Keratinocyte (primary cell): ENCODE results near the gene KLRK1. TPM values are rescaled to one million over a fixed set of nuclear protein-coding genes. Genes with fewer than 3 reads are reported as not detected.
"Not testable (repeated sequence)": the region's sequence is repeated elsewhere in the genome, so short reads cannot be mapped to it uniquely, and the experiment has no call there.

Source experiments
- DNase-seq: peaks from one replicate; pipeline ENCODE4 v3.0.0-alpha.2; 2011; ENCODE audit warnings: low read depth, missing footprints, low spot score
- FAIRE-seq: peaks from 2 replicates; lab custom pipeline; 2011; peaks lifted over from hg19 to GRCh38; lab: Jason Lieb, UNC
- H2AFZ ChIP-seq: 2 replicates; pipeline ENCODE4 v1.6.0; 2012; ENCODE audit warnings: low read length, control low read depth, inconsistent platforms; ENCODE audit not compliant: control insufficient read depth
- H3K27ac ChIP-seq: 2 replicates; pipeline ENCODE4 v1.5.1; 2011; ENCODE audit warnings: low read length; ENCODE audit not compliant: control insufficient read depth, insufficient read depth
- H3K27me3 ChIP-seq: 3 replicates; pipeline ENCODE4 v1.6.0; 2011; ENCODE audit warnings: low read length; ENCODE audit not compliant: control insufficient read depth, insufficient read depth; ENCODE audit errors: extremely low read depth
- H3K36me3 ChIP-seq, 2 experiments: 2 replicates in 1 of 2; 3 replicates in 1 of 2; pipeline ENCODE4 v1.5.1; 2011; ENCODE audit warnings: low read length in 2 of 2, mild to moderate bottlenecking in 1 of 2; ENCODE audit not compliant: control insufficient read depth in 2 of 2, insufficient read depth in 2 of 2; ENCODE audit errors: extremely low read depth in 1 of 2
- H3K4me1 ChIP-seq: 3 replicates; pipeline ENCODE4 v1.5.1; 2011; ENCODE audit warnings: low read length; ENCODE audit not compliant: control insufficient read depth, insufficient read depth; ENCODE audit errors: extremely low read depth
- H3K4me2 ChIP-seq: 3 replicates; pipeline ENCODE4 v1.6.0; 2011; ENCODE audit warnings: low read depth, low read length; ENCODE audit not compliant: control insufficient read depth, insufficient read depth; ENCODE audit errors: extremely low read depth
- H3K4me3 ChIP-seq, 3 experiments: fragments of 200-600 bp in 1 of 3; sonication (generic) in 1 of 3; 2 replicates in 2 of 3; 3 replicates in 1 of 3; pipeline ENCODE4 v1.5.1; 2011 to 2016; ENCODE audit warnings: low read length in 3 of 3, mild to moderate bottlenecking in 3 of 3, control low read depth in 2 of 3, inconsistent platforms in 1 of 3, low read depth in 1 of 3, mixed read lengths in 1 of 3, mixed run types in 1 of 3, moderate library complexity in 1 of 3; ENCODE audit not compliant: control insufficient read depth in 2 of 3, insufficient read depth in 2 of 3; ENCODE audit errors: extremely low read depth in 1 of 3
- H3K79me2 ChIP-seq: 2 replicates; pipeline ENCODE4 v1.6.0; 2012; ENCODE audit warnings: low read length; ENCODE audit not compliant: control insufficient read depth, insufficient read depth
- H3K9ac ChIP-seq: 3 replicates; pipeline ENCODE4 v1.6.0; 2011; ENCODE audit warnings: low read length; ENCODE audit not compliant: control insufficient read depth, insufficient read depth; ENCODE audit errors: extremely low read depth
- H3K9me1 ChIP-seq: 3 replicates; pipeline ENCODE4 v1.6.0; 2011; ENCODE audit warnings: low read length; ENCODE audit not compliant: control insufficient read depth, insufficient read depth; ENCODE audit errors: extremely low read depth
- H3K9me3 ChIP-seq: 2 replicates; pipeline ENCODE4 v1.5.1; 2012; ENCODE audit warnings: low read depth, low read length; ENCODE audit not compliant: control insufficient read depth
- H4K20me1 ChIP-seq: 3 replicates; pipeline ENCODE4 v1.6.0; 2011; ENCODE audit warnings: low read length; ENCODE audit not compliant: control insufficient read depth, insufficient read depth; ENCODE audit errors: extremely low read depth
- CTCF ChIP-seq, 3 experiments: IDR thresholded peaks in 1 of 3; conservative IDR thresholded peaks in 1 of 3; optimal IDR thresholded peaks in 1 of 3; 2 replicates in 2 of 3; 3 replicates in 1 of 3; pipeline versions ENCODE3 to v1.5.1; 2011; ENCODE audit warnings: low read length in 3 of 3, mild to moderate bottlenecking in 3 of 3, moderate library complexity in 2 of 3, control low read depth in 1 of 3, inconsistent platforms in 1 of 3; ENCODE audit not compliant: insufficient read depth in 2 of 3; ENCODE audit errors: extremely low read depth in 1 of 3
- EZH2 ChIP-seq: IDR thresholded peaks from one replicate; pipeline ENCODE4 v1.6.1; 2012; ENCODE audit warnings: inconsistent platforms, mild to moderate bottlenecking, low read length, moderate library complexity
- dilution Hi-C: fragments of 300-500 bp; cut with MboI; formaldehyde crosslinking; loops from one replicate; pipeline ENCODE4 v1.7.0; 2020; ENCODE audit warnings: low sequenced_read_pairs; ENCODE audit not compliant: extremely low pct_ligation_motif_present
- polyA minus RNA-seq, 3 experiments: library from RNA; depleted of rRNA, polyadenylated mRNA; stranded (reverse); fragments of >200 nt; gene quantifications; 1 replicate in 1 of 3; 2 replicates in 1 of 3; 3 replicates in 1 of 3; pipeline ENCODE4 v1.2.3, GENCODE V29; 2011
- polyA plus RNA-seq, 5 experiments: library from polyadenylated mRNA; depleted of rRNA in 3 of 5; stranded (reverse) in 3 of 5; stranded (forward) in 1 of 5; unstranded in 1 of 5; fragments of >200 nt; gene quantifications; 1 replicate in 1 of 5; 2 replicates in 3 of 5; 3 replicates in 1 of 5; pipeline versions ENCODE4 v1.2.1 to v1.2.3, GENCODE V29; 2011 to 2012; ENCODE audit warnings: missing spikeins in 2 of 5, low read depth in 1 of 5, low replicate concordance in 1 of 5

Gene KLRK1
- not detected in 3 replicates for polyA plus RNA-seq
- not detected for polyA plus RNA-seq (2011; ENCODE audit: low read depth)
- polyA plus RNA-seq (2011; cell fraction: cytosol; rRNA removed), result not detected in 2 replicates
- not detected in 2 replicates for polyA plus RNA-seq (2011; cell fraction: nucleus; rRNA removed)
- 0.14 and 0.20 TPM in 2 replicates for polyA plus RNA-seq (2012; ENCODE audit: low replicate concordance)
- not detected in 3 replicates for polyA minus RNA-seq
- not detected for polyA minus RNA-seq (2011; cell fraction: cytosol; rRNA and poly(A)+ RNA removed)
- not detected in 2 replicates for polyA minus RNA-seq (2011; cell fraction: nucleus; rRNA and poly(A)+ RNA removed)

GRCh38 chr12:10389904-10390303 lies at the start of gene KLRK1:
TSS of gene KLRK1 (minus strand) at chr12:10390041. CDS start at chr12:10388810, 1,231 bp downstream.
- Histone ChIP-seq H4K20me1 (no peaks in the 10 kb centered on the region), H3K36me3 (no peaks in the 10 kb centered on the region), H3K27ac (no peak within 1 kb of the TSS), H3K9me1 (no peaks in the 10 kb centered on the region), H3K4me1 (peaks cover 35% of the 10 kb centered on the region), H3K79me2 (no peaks in the 10 kb centered on the region), H3K4me3 (no peak within 1 kb of the TSS), H3K4me2 (no peak within 1 kb of the TSS), H3K9me3 (no peaks in the 10 kb centered on the region), H3K9ac (no peak within 1 kb of the TSS), H2AFZ (no peak within 1 kb of the TSS), H3K27me3 (no peaks in the 10 kb centered on the region)
- TF ChIP-seq CTCF (optimal IDR thresholded peaks at IDR 0.05 in 1 of 3, IDR thresholded peaks at IDR 0.05 in 1 of 3, conservative IDR thresholded peaks at IDR 0.05 in 1 of 3; ENCODE audit: extremely low read depth in 1 of 3, insufficient read depth in 2 of 3, low read length in 3 of 3) (no peak), EZH2 (no peak)
- DNase-seq (no peak), FAIRE-seq (no peak)
- dilution Hi-C loops, result no loop called here

DNA sequence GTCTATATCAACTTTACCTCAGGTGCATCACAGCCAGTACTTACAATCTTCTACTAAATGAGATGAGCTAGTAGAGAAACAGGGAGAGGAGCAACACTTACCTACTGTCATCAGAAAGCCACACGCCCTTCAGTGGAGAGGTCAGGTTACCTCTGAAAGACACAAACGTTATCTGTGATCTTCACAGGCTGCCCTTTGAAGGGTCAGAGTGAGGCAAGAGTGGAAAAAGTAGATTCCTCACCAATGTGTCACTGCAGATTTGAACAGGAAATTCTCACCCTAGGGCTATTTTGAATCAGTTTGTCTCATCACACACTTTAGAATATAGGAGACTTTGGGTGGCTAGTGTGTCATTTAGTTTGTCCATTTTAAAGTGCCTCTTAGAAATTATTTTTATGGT lies 47.8 kb upstream of the KLRK1 start:
- H3K79me2 ChIP-seq, H3K4me1 ChIP-seq, H3K9me3 ChIP-seq, H3K4me2 ChIP-seq, H3K9me1 ChIP-seq, H2AFZ ChIP-seq, H3K4me3 ChIP-seq, H3K27ac ChIP-seq, dilution Hi-C loops, H4K20me1 ChIP-seq, H3K9ac ChIP-seq, H3K36me3 ChIP-seq, DNase-seq, H3K27me3 ChIP-seq: not testable (repeated sequence)
- FAIRE-seq, result peak; percentile 97

DNA sequence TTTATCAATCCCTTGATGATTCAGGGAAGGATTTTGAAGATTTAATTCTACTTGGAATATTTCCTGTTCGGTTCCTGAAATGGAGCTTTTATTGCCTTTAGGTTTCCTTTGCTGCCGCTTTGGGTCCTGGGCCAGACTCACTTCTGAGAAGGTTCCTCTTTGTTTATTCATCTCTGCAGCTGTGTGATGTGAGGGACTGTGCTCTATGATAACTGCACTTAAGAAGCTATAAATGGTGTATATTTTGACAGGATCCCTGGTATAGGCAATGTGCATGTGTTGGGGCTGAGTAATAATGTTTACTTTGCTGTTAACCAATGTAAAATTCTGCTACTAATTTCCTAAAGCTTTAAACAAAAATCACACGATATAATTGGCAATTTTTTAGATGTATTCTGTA lies 46.0 kb upstream of the KLRK1 start, which contains the start of gene KLRC2:
Gene KLRC2, minus strand, starts transcription at position 195 of the 400 bp plus-strand sequence. Its CDS starts 24 bp downstream, at position 171.
- DNase-seq, dilution Hi-C loops, H3K9me3 ChIP-seq, H3K9ac ChIP-seq, H3K4me2 ChIP-seq, H3K27ac ChIP-seq, H3K4me3 ChIP-seq, H3K27me3 ChIP-seq, FAIRE-seq, H3K36me3 ChIP-seq, H2AFZ ChIP-seq, H3K9me1 ChIP-seq, H3K79me2 ChIP-seq, H4K20me1 ChIP-seq, H3K4me1 ChIP-seq: not testable (repeated sequence)

DNA sequence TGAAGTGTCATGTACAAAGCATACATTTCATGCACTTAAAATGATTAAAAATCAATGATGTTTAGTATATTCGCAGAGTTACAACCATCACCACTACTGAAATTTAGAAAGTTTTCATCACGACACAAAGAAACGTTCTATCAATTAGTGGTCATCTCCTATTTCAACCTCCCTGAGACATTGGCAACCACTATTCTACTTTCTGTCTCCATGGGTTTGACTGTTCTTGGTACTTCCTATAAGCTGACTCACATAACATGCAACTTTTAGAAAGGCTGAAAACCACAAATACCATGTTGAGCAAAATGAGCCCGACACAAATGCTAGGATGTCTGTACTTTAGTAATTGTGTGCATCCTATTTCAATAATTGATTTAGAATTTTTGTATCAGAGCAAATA lies 40.8 kb upstream of the KLRK1 start:
- H3K36me3 ChIP-seq, H3K4me1 ChIP-seq, dilution Hi-C loops, H2AFZ ChIP-seq, H3K27me3 ChIP-seq, H3K9me1 ChIP-seq, H3K4me2 ChIP-seq, H3K4me3 ChIP-seq, H3K9ac ChIP-seq, H3K9me3 ChIP-seq, DNase-seq, H3K27ac ChIP-seq, H3K79me2 ChIP-seq, H4K20me1 ChIP-seq: not testable (repeated sequence)
- peak; percentile 52 for FAIRE-seq
